GM23338 (cell line): ENCODE measurements around the gene SEH1L. TPM values are rescaled to one million over a fixed set of nuclear protein-coding genes. Genes with fewer than 3 reads are reported as not detected.

Experiments used
- ATAC-seq: fragments of 200-7000 bp; cut with Tn5 transposase; 3 replicates; pipeline ENCODE4 v1.9.1; 2020
- DNase-seq: peaks from one replicate; pipeline ENCODE4 v3.0.0-alpha.2; 2015; ENCODE audit warnings: low spot score
- H2AFZ ChIP-seq: fragments of 200-600 bp; sonication (generic); 2 replicates; pipeline ENCODE4 v1.8.0; 2016; ENCODE audit warnings: antibody characterized with exemption, mild to moderate bottlenecking, moderate library complexity
- H3F3A ChIP-seq: fragments of 200-600 bp; sonication (generic); replicated peaks from 2 replicates; pipeline ENCODE4 v1.8.0; 2017; ENCODE audit warnings: antibody characterized with exemption, mixed run types, low read depth
- H3K27ac ChIP-seq: fragments of 200-600 bp; sonication (generic); 2 replicates; pipeline ENCODE4 v1.6.1; 2016; ENCODE audit warnings: low read depth
- H3K27me3 ChIP-seq: fragments of 200-600 bp; sonication (generic); 2 replicates; pipeline ENCODE4 v1.8.0; 2016; ENCODE audit warnings: mild to moderate bottlenecking, mixed run types, moderate library complexity; ENCODE audit not compliant: insufficient read depth
- H3K36me3 ChIP-seq: fragments of 200-600 bp; sonication (generic); 2 replicates; pipeline ENCODE4 v1.8.0; 2016; ENCODE audit warnings: mild to moderate bottlenecking; ENCODE audit not compliant: insufficient read depth
- H3K4me1 ChIP-seq: fragments of 200-600 bp; sonication (generic); 2 replicates; pipeline ENCODE4 v1.8.0; 2016; ENCODE audit warnings: mild to moderate bottlenecking, moderate library complexity; ENCODE audit not compliant: insufficient read depth
- H3K4me2 ChIP-seq: fragments of 200-600 bp; sonication (generic); 2 replicates; pipeline ENCODE4 v1.7.1; 2017; ENCODE audit warnings: mixed run types
- H3K4me3 ChIP-seq: fragments of 200-600 bp; sonication (generic); 2 replicates; pipeline ENCODE4 v1.6.1; 2016; ENCODE audit warnings: mixed run types
- H3K79me2 ChIP-seq: fragments of 200-600 bp; sonication (generic); replicated peaks from 2 replicates; pipeline ENCODE4 v1.8.0; 2017; ENCODE audit warnings: mild to moderate bottlenecking; ENCODE audit not compliant: insufficient read depth
- H3K9me2 ChIP-seq: fragments of 200-600 bp; sonication (generic); 2 replicates; pipeline ENCODE4 v1.8.0; 2017; ENCODE audit not compliant: insufficient read depth
- H4K20me1 ChIP-seq: fragments of 200-600 bp; sonication (generic); replicated peaks from 2 replicates; pipeline ENCODE4 v1.8.0; 2017; ENCODE audit warnings: mild to moderate bottlenecking; ENCODE audit not compliant: insufficient read depth
- H3K27ac Mint-ChIP-seq: 2 replicates; pipeline ENCODE4 v1.8.0; 2020; ENCODE audit warnings: inconsistent platforms, mild to moderate bottlenecking, moderate library complexity, mixed read lengths
- H3K27me3 Mint-ChIP-seq: 3 replicates; pipeline ENCODE4 v1.8.0; 2022; ENCODE audit warnings: low read depth, mild to moderate bottlenecking, moderate library complexity, mixed read lengths, inconsistent platforms; ENCODE audit not compliant: insufficient read depth, poor library complexity
- H3K36me3 Mint-ChIP-seq: 3 replicates; pipeline ENCODE4 v1.8.0; 2021; ENCODE audit warnings: low read depth, mild to moderate bottlenecking, inconsistent platforms, moderate library complexity, mixed read lengths
- H3K4me1 Mint-ChIP-seq: 3 replicates; pipeline ENCODE4 v1.8.0; 2020; ENCODE audit warnings: mild to moderate bottlenecking, inconsistent platforms, mixed read lengths
- H3K4me3 Mint-ChIP-seq: 3 replicates; pipeline ENCODE4 v1.8.0; 2021; ENCODE audit warnings: moderate library complexity, mild to moderate bottlenecking, inconsistent platforms, mixed read lengths
- H3K9me3 Mint-ChIP-seq: 3 replicates; pipeline ENCODE4 v1.8.0; 2020; ENCODE audit warnings: moderate library complexity, mild to moderate bottlenecking, inconsistent platforms, mixed read lengths
- EZH2 ChIP-seq: fragments of 200-600 bp; sonication (generic); IDR thresholded peaks from one replicate; pipeline ENCODE4 v1.8.0; 2017; ENCODE audit warnings: antibody characterized with exemption, mild to moderate bottlenecking, low read depth; ENCODE audit not compliant: unreplicated experiment
- POLR2AphosphoS5 ChIP-seq: IDR thresholded peaks from 2 replicates; pipeline ENCODE4 v1.6.1; 2016; ENCODE audit warnings: antibody characterized with exemption, low read depth
- ZNF114 ChIP-seq: fragments of 250-450 bp; sonication (Bioruptor Pico); IDR thresholded peaks from 2 replicates; pipeline ENCODE4 v1.5.0; 2020; ENCODE audit warnings: mild to moderate bottlenecking, moderate library complexity
- ZNF331 ChIP-seq: fragments of 250-450 bp; sonication (Bioruptor Pico); IDR thresholded peaks from 2 replicates; pipeline ENCODE4 v1.5.0; 2020; ENCODE audit warnings: low read depth, mild to moderate bottlenecking, moderate library complexity
- polyA plus RNA-seq: library from polyadenylated mRNA; unstranded; fragments of >200 nt; fragmentation: Nextera tagmentation; extraction: Ambion mirVana; gene quantifications from 2 replicates; pipeline ENCODE4 v1.2.1, GENCODE V29; 2016
- total RNA-seq: library from RNA; depleted of rRNA; stranded (reverse); fragments of >200 nt; shearing (Covaris generic); gene quantifications from 2 replicates; pipeline ENCODE4 v1.2.3, GENCODE V29; 2014
- TF ChIP-seq, protein P1 (sequence below): fragments of 250-450 bp; sonication (Bioruptor Pico); IDR thresholded peaks from 2 replicates; pipeline ENCODE4 v1.5.0; 2020; ENCODE audit warnings: mild to moderate bottlenecking, moderate library complexity

The SEH1L gene
- total and polyA plus RNA-seq, 2 experiments from 2014 or later: 46.9 to 72.0 TPM

- no peak for TF ChIP-seq EZH2
These were observed 20.8 kb downstream of the SEH1L start (continued) for GRCh38 chr18:12968619-12969018.

DNA sequence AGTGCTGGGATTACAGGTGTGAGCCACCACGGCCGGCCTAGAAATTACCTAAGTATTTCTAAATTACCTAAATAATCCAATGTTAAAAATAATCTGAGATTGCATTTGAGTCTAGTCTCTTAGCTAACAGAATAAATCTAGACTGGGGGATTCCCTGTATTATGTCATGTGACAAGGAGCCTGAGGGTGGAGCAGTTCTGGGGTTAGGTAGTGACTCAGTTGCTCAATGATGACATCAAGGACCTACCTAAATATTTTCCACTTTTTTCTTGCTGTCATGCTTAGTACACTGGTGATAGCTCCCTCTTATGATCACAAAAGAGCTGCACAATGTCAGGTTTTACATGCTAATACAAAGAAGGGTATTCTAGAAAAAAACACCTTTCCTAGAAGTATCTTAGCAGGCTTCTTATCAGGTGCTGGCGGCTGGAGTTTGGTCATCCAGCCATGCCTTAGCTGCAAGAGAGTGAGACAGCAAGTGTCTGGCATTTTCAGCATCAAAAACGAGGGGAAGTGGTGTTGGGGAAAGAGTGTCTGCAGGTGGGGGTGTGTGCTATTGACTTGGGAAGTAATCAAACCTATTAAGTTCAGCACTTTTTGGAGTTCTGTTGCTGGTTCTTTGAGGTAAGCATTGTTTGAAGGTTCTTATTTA, 25.9 kb downstream of the SEH1L start:
- ATAC-seq: no peak
- Histone ChIP-seq H3K4me1 (no peaks in the 10 kb centered on the region), H3K9me2 (no peaks in the 10 kb centered on the region), H3K27ac (no peak overlapping the region), H3K79me2 (peaks cover 46% of the 10 kb centered on the region), H3K4me3 (no peak overlapping the region), H2AFZ (no peak overlapping the region), H3K27me3 (no peaks in the 10 kb centered on the region), H3K36me3 (peaks cover 42% of the 10 kb centered on the region), H4K20me1 (peaks cover 18% of the 10 kb centered on the region), H3K4me2 (no peak overlapping the region), H3F3A (no peaks in the 10 kb centered on the region)
- TF ChIP-seq, protein P1, sequence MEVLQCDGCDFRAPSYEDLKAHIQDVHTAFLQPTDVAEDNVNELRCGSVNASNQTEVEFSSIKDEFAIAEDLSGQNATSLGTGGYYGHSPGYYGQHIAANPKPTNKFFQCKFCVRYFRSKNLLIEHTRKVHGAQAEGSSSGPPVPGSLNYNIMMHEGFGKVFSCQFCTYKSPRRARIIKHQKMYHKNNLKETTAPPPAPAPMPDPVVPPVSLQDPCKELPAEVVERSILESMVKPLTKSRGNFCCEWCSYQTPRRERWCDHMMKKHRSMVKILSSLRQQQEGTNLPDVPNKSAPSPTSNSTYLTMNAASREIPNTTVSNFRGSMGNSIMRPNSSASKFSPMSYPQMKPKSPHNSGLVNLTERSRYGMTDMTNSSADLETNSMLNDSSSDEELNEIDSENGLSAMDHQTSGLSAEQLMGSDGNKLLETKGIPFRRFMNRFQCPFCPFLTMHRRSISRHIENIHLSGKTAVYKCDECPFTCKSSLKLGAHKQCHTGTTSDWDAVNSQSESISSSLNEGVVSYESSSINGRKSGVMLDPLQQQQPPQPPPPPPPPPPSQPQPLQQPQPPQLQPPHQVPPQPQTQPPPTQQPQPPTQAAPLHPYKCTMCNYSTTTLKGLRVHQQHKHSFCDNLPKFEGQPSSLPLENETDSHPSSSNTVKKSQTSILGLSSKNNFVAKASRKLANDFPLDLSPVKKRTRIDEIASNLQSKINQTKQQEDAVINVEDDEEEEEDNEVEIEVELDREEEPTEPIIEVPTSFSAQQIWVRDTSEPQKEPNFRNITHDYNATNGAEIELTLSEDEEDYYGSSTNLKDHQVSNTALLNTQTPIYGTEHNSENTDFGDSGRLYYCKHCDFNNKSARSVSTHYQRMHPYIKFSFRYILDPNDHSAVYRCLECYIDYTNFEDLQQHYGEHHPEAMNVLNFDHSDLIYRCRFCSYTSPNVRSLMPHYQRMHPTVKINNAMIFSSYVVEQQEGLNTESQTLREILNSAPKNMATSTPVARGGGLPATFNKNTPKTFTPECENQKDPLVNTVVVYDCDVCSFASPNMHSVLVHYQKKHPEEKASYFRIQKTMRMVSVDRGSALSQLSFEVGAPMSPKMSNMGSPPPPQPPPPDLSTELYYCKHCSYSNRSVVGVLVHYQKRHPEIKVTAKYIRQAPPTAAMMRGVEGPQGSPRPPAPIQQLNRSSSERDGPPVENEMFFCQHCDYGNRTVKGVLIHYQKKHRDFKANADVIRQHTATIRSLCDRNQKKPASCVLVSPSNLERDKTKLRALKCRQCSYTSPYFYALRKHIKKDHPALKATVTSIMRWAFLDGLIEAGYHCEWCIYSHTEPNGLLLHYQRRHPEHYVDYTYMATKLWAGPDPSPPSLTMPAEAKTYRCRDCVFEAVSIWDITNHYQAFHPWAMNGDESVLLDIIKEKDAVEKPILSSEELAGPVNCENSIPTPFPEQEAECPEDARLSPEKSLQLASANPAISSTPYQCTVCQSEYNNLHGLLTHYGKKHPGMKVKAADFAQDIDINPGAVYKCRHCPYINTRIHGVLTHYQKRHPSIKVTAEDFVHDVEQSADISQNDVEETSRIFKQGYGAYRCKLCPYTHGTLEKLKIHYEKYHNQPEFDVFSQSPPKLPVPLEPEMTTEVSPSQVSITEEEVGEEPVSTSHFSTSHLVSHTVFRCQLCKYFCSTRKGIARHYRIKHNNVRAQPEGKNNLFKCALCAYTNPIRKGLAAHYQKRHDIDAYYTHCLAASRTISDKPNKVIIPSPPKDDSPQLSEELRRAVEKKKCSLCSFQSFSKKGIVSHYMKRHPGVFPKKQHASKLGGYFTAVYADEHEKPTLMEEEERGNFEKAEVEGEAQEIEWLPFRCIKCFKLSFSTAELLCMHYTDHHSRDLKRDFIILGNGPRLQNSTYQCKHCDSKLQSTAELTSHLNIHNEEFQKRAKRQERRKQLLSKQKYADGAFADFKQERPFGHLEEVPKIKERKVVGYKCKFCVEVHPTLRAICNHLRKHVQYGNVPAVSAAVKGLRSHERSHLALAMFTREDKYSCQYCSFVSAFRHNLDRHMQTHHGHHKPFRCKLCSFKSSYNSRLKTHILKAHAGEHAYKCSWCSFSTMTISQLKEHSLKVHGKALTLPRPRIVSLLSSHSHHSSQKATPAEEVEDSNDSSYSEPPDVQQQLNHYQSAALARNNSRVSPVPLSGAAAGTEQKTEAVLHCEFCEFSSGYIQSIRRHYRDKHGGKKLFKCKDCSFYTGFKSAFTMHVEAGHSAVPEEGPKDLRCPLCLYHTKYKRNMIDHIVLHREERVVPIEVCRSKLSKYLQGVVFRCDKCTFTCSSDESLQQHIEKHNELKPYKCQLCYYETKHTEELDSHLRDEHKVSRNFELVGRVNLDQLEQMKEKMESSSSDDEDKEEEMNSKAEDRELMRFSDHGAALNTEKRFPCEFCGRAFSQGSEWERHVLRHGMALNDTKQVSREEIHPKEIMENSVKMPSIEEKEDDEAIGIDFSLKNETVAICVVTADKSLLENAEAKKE (CRISPR knock-in tag): no peak
- TF ChIP-seq POLR2AphosphoS5 (no peak), ZNF114 (no peak), ZNF331 (CRISPR knock-in tag) (no peak)
- H3K4me1 Mint-ChIP-seq: no peaks in the 10 kb centered on the region
- no peak overlapping the region for H3K4me3 Mint-ChIP-seq
- DNase-seq: no peak
- H3K27me3 Mint-ChIP-seq: no peaks in the 10 kb centered on the region
- peaks cover 86% of the 10 kb centered on the region for H3K36me3 Mint-ChIP-seq
- H3K27ac Mint-ChIP-seq: no peak overlapping the region
- H3K9me3 Mint-ChIP-seq: peaks cover 5% of the 10 kb centered on the region
